K562 (cell line): ENCODE data around the gene XPOT. TPM values are rescaled to one million over a fixed set of nuclear protein-coding genes. Genes with fewer than 3 reads are reported as not detected.
A peak's percentile ranks its signal among the peaks of the same experiment; 100 is the strongest.

Experiments used
- CBFB ChIP-seq: sonication (generic); formaldehyde crosslinking; IDR thresholded peaks from 2 replicates; pipeline ENCODE4 v1.4.0; 2020; ENCODE audit warnings: mild to moderate bottlenecking, missing genetic modification reagents
- ETV5 ChIP-seq: sonication (generic); formaldehyde crosslinking; IDR thresholded peaks from 2 replicates; pipeline ENCODE4 v1.4.0; 2020; ENCODE audit warnings: low read depth, mild to moderate bottlenecking, missing genetic modification reagents
- GTF2E2 ChIP-seq: fragments of 200-800 bp; sonication (Bioruptor generic); IDR thresholded peaks from 2 replicates; pipeline ENCODE4 v1.6.1; 2016; ENCODE audit warnings: missing genetic modification characterization, missing compliant biosample characterization
- HDAC6 ChIP-seq: IDR thresholded peaks from 2 replicates; pipeline ENCODE4 v1.6.1; 2012; ENCODE audit warnings: low read depth, mild to moderate bottlenecking, control low read depth, inconsistent platforms, low read length, moderate library complexity
- HNRNPK ChIP-seq: fragments of 200-400 bp; formaldehyde crosslinking; IDR thresholded peaks from one replicate; pipeline ENCODE4 v1.6.1; 2018; ENCODE audit warnings: mild to moderate bottlenecking, low read depth, low read length; ENCODE audit not compliant: poor library complexity, severe bottlenecking
- HOXB6 ChIP-seq: fragments of 250-450 bp; sonication (Bioruptor Pico); IDR thresholded peaks from 2 replicates; pipeline ENCODE4 v1.5.1; 2022; ENCODE audit warnings: mild to moderate bottlenecking, borderline replicate concordance
- KAT8 ChIP-seq: fragments of 450-650 bp; IDR thresholded peaks from 2 replicates; pipeline ENCODE4 v1.6.1; 2016; ENCODE audit warnings: low read depth, mild to moderate bottlenecking
- NBN ChIP-seq: fragments of 450-650 bp; IDR thresholded peaks from 2 replicates; pipeline ENCODE4 v1.6.1; 2016; ENCODE audit warnings: low read depth, mild to moderate bottlenecking
- NRF1 ChIP-seq, 2 experiments: fragments of 450-650 bp; IDR thresholded peaks in 1 of 2; conservative IDR thresholded peaks in 1 of 2; 2 replicates each; pipeline ENCODE4 v1.6.1; 2014; ENCODE audit warnings: mild to moderate bottlenecking in 2 of 2
- RBM17 ChIP-seq: fragments of 200-400 bp; formaldehyde crosslinking; IDR thresholded peaks from 2 replicates; pipeline ENCODE4 v1.6.1; 2017; ENCODE audit warnings: low read depth, mild to moderate bottlenecking, low read length, borderline replicate concordance
- RBM34 ChIP-seq: fragments of 200-400 bp; formaldehyde crosslinking; IDR thresholded peaks from 2 replicates; pipeline ENCODE4 v1.6.1; 2018; ENCODE audit warnings: low read length, borderline replicate concordance; ENCODE audit not compliant: insufficient read depth
- SMAD1 ChIP-seq: fragments of 150-350 bp; IDR thresholded peaks from 2 replicates; pipeline ENCODE4 v1.6.1; 2014; ENCODE audit warnings: low read length, low read depth; ENCODE audit not compliant: partially characterized antibody
- ZNF12 ChIP-seq: sonication (generic); formaldehyde crosslinking; IDR thresholded peaks from 2 replicates; pipeline ENCODE4 v1.4.0; 2020; ENCODE audit warnings: mild to moderate bottlenecking, missing genetic modification reagents
- ZNF24 ChIP-seq: fragments of 450-650 bp; IDR thresholded peaks from 2 replicates; pipeline ENCODE4 v1.6.1; 2016
- ZNF586 ChIP-seq: fragments of 450-650 bp; formaldehyde crosslinking; conservative IDR thresholded peaks from 2 replicates; pipeline ENCODE4 v1.4.0; 2020; ENCODE audit warnings: mild to moderate bottlenecking, moderate library complexity
- ZNF77 ChIP-seq: fragments of 250-450 bp; sonication (Bioruptor Pico); IDR thresholded peaks from 2 replicates; pipeline ENCODE4 v1.5.0; 2020
- polyA plus RNA-seq, 8 experiments: library from polyadenylated mRNA; depleted of rRNA in 4 of 8; stranded (reverse) in 5 of 8; unstranded in 3 of 8; fragments of >200 nt; fragmentation: Nextera tagmentation in 2 of 8; fragmentation: Illumina TruSeq in 1 of 8; extraction: Ambion mirVana in 2 of 8; extraction: Trizol in 1 of 8; gene quantifications; 2 replicates each; pipeline versions ENCODE4 v1.2.1 to v1.2.3, GENCODE V29; 2011 to 2014; ENCODE audit warnings: inconsistent platforms in 1 of 8, missing spikeins in 1 of 8
- total RNA-seq, 7 experiments: library from RNA; depleted of rRNA in 6 of 7; stranded (reverse); fragments of >200 nt in 6 of 7; fragmentation: Illumina TruSeq in 2 of 7; extraction: Trizol in 2 of 7; gene quantifications; 2 replicates each; pipeline versions ENCODE4 v1.2.1 to v1.2.3, GENCODE V29; 2011 to 2021; ENCODE audit warnings: low replicate concordance in 1 of 7
- TF ChIP-seq, protein P1 (sequence below): fragments of 450-650 bp; IDR thresholded peaks from 2 replicates; pipeline ENCODE4 v1.6.1; 2016; ENCODE audit warnings: low read depth

XPOT gene
- total and polyA plus RNA-seq, 9 of the 15 experiments (the other 6 are each of a cell fraction or from before 2014, with no cell fraction given), result 26.2 to 192 (median 102) TPM

DNA sequence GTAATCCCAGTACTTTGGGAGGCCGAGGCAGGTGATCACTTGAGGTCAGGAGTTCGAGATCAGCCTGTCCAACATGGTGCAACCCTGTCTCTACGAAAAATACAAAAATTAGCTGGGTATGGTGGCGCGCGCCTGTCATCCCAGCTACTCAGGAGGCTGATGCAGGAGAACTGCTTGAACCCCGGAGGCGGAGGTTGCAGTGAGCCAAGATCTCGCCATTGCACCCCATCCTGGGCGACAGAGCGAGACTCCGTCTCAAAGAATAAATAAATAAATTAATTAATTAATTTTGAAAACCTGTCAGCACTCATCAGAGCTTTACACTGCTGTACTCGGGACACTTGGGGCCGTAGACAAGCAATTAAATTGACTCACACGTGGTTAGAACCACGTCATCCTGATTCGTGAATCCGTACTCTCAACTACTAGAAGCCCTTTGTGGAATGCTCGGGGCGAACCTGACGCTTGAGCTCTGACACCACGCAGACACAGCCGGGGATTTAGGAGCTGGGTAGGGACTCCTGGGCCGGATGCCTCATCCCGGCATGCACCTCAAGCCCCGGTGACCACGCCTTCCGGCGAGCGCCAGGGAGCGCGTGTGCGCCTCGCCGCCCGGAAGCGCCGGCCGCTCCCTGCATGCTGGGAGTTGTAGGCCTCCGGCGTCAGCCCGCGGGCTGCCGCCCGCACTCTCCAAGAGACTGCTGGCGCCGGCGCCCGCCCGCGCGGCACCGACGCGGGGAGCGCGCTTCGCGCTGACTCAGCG lies at the start of gene XPOT (continued):
- TF ChIP-seq, protein P1, sequence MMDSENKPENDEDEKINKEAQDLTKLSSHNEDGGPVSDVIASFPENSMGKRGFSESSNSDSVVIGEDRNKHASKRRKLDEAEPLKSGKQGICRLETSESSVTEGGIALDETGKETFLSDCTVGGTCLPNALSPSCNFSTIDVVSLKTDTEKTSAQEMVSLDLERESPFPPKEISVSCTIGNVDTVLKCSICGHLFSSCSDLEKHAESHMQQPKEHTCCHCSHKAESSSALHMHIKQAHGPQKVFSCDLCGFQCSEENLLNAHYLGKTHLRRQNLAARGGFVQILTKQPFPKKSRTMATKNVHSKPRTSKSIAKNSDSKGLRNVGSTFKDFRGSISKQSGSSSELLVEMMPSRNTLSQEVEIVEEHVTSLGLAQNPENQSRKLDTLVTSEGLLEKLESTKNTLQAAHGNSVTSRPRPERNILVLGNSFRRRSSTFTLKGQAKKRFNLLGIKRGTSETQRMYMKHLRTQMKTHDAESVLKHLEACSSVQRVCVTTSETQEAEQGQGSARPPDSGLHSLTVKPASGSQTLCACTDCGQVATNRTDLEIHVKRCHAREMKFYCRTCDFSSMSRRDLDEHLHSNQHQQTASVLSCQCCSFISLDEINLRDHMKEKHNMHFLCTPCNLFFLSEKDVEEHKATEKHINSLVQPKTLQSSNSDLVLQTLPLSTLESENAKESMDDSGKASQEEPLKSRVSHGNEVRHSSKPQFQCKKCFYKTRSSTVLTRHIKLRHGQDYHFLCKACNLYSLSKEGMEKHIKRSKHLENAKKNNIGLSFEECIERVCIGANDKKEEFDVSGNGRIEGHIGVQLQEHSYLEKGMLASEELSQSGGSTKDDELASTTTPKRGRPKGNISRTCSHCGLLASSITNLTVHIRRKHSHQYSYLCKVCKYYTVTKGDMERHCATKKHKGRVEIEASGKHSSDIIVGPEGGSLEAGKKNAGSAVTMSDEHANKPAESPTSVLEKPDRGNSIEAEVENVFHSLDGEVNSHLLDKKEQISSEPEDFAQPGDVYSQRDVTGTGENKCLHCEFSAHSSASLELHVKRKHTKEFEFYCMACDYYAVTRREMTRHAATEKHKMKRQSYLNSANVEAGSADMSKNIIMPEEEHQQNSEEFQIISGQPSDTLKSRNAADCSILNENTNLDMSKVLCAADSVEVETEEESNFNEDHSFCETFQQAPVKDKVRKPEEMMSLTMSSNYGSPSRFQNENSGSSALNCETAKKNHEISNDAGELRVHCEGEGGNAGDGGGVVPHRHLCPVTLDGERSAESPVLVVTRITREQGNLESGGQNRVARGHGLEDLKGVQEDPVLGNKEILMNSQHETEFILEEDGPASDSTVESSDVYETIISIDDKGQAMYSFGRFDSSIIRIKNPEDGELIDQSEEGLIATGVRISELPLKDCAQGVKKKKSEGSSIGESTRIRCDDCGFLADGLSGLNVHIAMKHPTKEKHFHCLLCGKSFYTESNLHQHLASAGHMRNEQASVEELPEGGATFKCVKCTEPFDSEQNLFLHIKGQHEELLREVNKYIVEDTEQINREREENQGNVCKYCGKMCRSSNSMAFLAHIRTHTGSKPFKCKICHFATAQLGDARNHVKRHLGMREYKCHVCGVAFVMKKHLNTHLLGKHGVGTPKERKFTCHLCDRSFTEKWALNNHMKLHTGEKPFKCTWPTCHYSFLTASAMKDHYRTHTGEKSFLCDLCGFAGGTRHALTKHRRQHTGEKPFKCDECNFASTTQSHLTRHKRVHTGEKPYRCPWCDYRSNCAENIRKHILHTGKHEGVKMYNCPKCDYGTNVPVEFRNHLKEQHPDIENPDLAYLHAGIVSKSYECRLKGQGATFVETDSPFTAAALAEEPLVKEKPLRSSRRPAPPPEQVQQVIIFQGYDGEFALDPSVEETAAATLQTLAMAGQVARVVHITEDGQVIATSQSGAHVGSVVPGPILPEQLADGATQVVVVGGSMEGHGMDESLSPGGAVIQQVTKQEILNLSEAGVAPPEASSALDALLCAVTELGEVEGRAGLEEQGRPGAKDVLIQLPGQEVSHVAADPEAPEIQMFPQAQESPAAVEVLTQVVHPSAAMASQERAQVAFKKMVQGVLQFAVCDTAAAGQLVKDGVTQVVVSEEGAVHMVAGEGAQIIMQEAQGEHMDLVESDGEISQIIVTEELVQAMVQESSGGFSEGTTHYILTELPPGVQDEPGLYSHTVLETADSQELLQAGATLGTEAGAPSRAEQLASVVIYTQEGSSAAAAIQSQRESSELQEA, result no peak
- TF ChIP-seq RBM34 (no peak), NRF1 (conservative IDR thresholded peaks at IDR 0.05 in 1 of 2, IDR thresholded peaks at IDR 0.05 in 1 of 2) (peak; percentile 86 to 88), SMAD1 (no peak), CBFB (CRISPR knock-in tag) (no peak), HDAC6 (no peak), ZNF24 (0 out of 2 replicates have a peak, but pooled peaks have one; percentile 39), ZNF12 (CRISPR knock-in tag) (no peak), HNRNPK (no peak), RBM17 (no peak), ZNF586 (no peak), ZNF77 (CRISPR knock-in tag) (no peak), GTF2E2 (tag) (no peak), HOXB6 (CRISPR knock-in tag) (no peak), KAT8 (no peak), NBN (no peak; the same call in 1 of the 2 replicates), ETV5 (CRISPR knock-in tag) (peak; percentile 95)
